T-helper 1 cell treated with Interleukin-12 subunit alpha and Interleukin-12 subunit beta and Interleukin-4 antibody, amounts not matched to agents 30 μg/mL and 1 μg/mL, for 36 hours (primary cell): ENCODE results near the gene TMEM238.
"Not testable (repeated sequence)": the region's sequence is repeated elsewhere in the genome, so short reads cannot be mapped to it uniquely, and the experiment has no call there.

Experiments used
- H3K27ac Mint-ChIP-seq: one replicate; pipeline ENCODE4 v1.8.0; 2021; ENCODE audit warnings: mild to moderate bottlenecking, mixed read lengths
- H3K27me3 Mint-ChIP-seq: one replicate; pipeline ENCODE4 v1.8.0; 2021; ENCODE audit warnings: low read depth, mixed read lengths
- H3K36me3 Mint-ChIP-seq: one replicate; pipeline ENCODE4 v1.8.0; 2021; ENCODE audit warnings: low read depth, mixed read lengths
- H3K4me1 Mint-ChIP-seq: one replicate; pipeline ENCODE4 v1.8.0; 2021; ENCODE audit warnings: low read depth, mixed read lengths
- H3K4me3 Mint-ChIP-seq: one replicate; pipeline ENCODE4 v1.8.0; 2021; ENCODE audit warnings: mild to moderate bottlenecking, moderate library complexity, mixed read lengths
- H3K9me3 Mint-ChIP-seq: one replicate; pipeline ENCODE4 v1.8.0; 2021; ENCODE audit warnings: mixed read lengths

Gene TMEM238

GRCh38 chr19:55384131-55384919 lies at the start of gene TMEM238:
Gene TMEM238, minus strand, starts transcription at chr19:55384292. Its CDS starts 33 bp downstream, at chr19:55384259.
- H3K4me1 Mint-ChIP-seq, result peaks cover 39% of the 10 kb centered on the region
- H3K36me3 Mint-ChIP-seq, result peaks cover 42% of the 10 kb centered on the region
- H3K9me3 Mint-ChIP-seq, result no peaks in the 10 kb centered on the region
- H3K4me3 Mint-ChIP-seq, result peak within 1 kb of the TSS; percentile 98
- H3K27me3 Mint-ChIP-seq, result no peaks in the 10 kb centered on the region
- H3K27ac Mint-ChIP-seq, result peak within 1 kb of the TSS; percentile 98

GRCh38 chr19:55433292-55433691 lies 49.2 kb upstream of the TMEM238 start:
- H3K36me3 Mint-ChIP-seq, result no peaks in the 10 kb centered on the region
- H3K4me3 Mint-ChIP-seq, result no peak overlapping the region
- H3K27me3 Mint-ChIP-seq, result peaks cover 32% of the 10 kb centered on the region
- no peak overlapping the region for H3K27ac Mint-ChIP-seq
- peaks cover 1% of the 10 kb centered on the region for H3K4me1 Mint-ChIP-seq
- peaks cover 7% of the 10 kb centered on the region for H3K9me3 Mint-ChIP-seq

GRCh38 chr19:55432241-55432959 lies 48.3 kb upstream of the TMEM238 start:
- Mint-ChIP-seq H3K9me3 (peaks cover 7% of the 10 kb centered on the region), H3K4me1 (peaks cover 1% of the 10 kb centered on the region), H3K27me3 (peaks cover 30% of the 10 kb centered on the region), H3K27ac (peak overlapping the region; percentile 9), H3K36me3 (no peaks in the 10 kb centered on the region), H3K4me3 (no peak overlapping the region)

DNA sequence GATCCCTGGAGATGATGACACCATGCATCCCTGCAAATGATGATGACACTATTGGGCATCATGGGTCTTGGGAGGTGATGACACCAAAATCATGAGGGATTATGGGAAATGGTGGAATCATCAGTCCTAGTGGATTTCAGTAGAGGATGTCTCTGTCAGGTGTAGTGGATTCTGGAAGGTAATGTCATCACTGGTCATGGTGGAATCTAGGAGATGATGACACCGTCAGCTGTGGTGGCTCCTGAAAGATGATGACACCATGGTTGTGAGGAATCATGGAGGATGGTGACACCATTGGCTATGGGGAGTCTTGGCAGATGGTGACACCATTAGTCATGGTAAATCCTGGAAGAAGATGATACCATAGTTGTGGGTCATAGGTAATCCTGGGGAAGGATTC lies 47.1 kb upstream of the TMEM238 start:
- H3K36me3 Mint-ChIP-seq, result no peaks in the 10 kb centered on the region
- H3K27ac Mint-ChIP-seq, result no peak overlapping the region
- H3K27me3 Mint-ChIP-seq, result peaks cover 20% of the 10 kb centered on the region
- no peak overlapping the region for H3K4me3 Mint-ChIP-seq
- no peaks in the 10 kb centered on the region for H3K4me1 Mint-ChIP-seq
- H3K9me3 Mint-ChIP-seq, result peaks cover 7% of the 10 kb centered on the region

DNA sequence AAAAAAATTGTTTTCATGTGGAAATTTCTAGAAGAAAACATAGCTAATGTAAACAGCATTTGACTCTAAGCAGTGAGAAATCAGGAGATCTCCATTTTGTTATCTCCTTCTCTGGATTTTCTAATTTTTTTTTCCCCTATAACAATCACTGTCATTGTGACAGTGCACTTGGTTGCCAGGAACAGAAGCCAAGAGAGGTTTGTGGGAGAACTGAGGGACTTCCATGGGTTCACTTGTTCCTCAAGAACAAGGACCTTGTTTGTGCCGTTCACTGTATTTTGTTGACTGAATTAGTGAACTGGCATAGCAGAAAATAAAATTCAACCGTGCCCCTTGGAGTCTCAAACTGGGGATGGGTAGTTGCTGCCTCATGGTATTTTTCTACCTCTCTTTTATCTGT lies 42.0 kb upstream of the TMEM238 start:
- Mint-ChIP-seq H3K9me3 (peaks cover 3% of the 10 kb centered on the region), H3K36me3 (no peaks in the 10 kb centered on the region), H3K27ac (no peak overlapping the region), H3K4me1 (peaks cover 6% of the 10 kb centered on the region), H3K4me3 (no peak overlapping the region), H3K27me3 (peaks cover 22% of the 10 kb centered on the region)

- Mint-ChIP-seq H3K36me3 (no peaks in the 10 kb centered on the region), H3K4me1 (peaks cover 8% of the 10 kb centered on the region), H3K27me3 (peaks cover 23% of the 10 kb centered on the region), H3K27ac (no peak overlapping the region), H3K9me3 (no peaks in the 10 kb centered on the region), H3K4me3 (no peak overlapping the region)
These were observed 40.4 kb upstream of the TMEM238 start for GRCh38 chr19:55424518-55424917.

DNA sequence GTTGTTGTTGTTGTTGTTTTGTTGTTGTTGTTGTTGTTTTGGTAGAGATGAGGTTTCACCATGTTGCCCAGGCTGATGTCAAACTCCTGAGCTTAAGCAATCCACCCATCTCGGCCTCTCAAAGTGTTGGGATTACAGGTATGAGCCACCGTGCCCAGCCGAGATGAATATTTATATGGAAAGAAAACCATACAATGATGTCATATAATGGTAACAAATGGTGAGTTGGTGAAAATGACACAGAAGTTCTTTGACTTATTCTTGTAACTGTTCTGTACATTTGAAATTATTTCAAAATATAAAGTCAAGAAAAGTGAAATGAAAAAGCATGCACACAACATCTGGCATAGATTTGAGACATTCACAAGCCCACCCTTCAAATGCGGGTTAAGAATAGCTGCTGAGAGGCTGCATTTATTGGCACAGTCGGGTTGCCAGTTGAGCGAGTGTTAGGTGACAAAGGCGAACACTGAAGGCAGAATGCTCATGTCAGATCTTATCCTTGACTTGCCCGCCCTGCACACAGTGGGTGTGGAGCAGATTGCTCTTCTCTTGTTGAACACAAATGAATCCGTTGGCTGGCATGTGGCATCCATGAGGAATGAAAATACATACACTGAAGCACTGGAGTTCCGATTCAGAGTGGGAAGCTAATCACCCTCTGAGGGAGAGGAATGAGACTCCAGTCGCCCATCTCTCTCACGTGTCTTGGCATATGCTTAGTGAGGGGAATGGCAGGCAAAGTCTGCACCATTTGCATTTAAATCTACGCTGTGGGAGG lies 39.3 kb upstream of the TMEM238 start:
- Mint-ChIP-seq H3K4me1 (peaks cover 8% of the 10 kb centered on the region), H3K27me3 (peaks cover 25% of the 10 kb centered on the region), H3K36me3 (no peaks in the 10 kb centered on the region), H3K4me3 (no peak overlapping the region), H3K27ac (no peak overlapping the region), H3K9me3 (no peaks in the 10 kb centered on the region)

DNA sequence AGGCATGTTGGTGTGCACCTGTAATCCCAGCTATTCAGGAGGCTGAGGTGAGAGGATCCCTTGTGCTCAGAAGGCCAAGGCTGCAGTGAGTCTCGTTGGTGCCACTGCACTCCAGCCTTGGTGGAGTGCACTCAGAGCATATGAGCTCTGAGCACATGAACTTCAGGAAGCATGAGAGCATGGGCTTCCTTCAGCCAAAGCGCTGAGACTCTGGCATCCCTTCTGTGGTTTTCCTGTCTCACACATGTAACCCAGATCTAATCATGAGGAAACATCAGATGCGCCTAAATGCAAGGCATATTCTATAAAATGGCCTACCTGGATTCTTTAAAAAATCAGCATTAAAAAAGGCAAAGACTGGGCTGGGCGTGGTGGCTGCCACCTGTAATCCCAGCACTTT lies 37.2 kb upstream of the TMEM238 start:
- H3K27ac Mint-ChIP-seq, H3K36me3 Mint-ChIP-seq, H3K9me3 Mint-ChIP-seq: not testable (repeated sequence)
- Mint-ChIP-seq H3K27me3 (peaks cover 30% of the 10 kb centered on the region), H3K4me1 (peaks cover 12% of the 10 kb centered on the region), H3K4me3 (peak overlapping the region; percentile 9)

DNA sequence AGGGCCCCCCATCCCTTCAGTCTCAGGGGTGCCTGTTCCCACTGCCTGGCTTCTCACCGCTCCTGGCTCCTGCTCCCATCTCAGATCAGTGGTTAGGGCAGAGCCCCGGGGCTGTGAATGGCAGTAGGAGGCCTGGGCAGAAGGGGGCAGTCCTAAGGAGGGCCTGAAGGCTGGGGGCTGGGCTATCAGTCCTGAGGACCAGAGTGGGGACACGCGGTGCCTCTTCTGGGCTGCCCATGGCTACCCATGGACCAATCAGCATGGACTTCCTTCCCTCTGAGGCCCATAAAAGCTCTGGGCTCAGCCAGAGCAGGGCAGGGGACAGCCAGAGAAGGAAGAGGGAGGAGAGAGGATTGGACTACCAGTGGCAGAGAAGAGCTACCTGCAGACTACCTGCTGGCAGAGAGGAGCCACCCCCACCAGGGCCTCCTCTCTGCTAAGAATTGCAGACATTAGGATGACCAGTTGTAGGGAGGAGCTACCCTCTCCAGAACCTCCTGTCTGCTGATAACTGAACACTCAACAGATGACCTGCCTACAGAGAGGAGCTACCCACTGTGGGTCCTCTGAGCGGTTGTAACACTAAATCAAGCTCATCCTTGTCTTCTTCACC lies 35.6 kb upstream of the TMEM238 start:
- Mint-ChIP-seq H3K4me1 (peaks cover 12% of the 10 kb centered on the region), H3K27ac (no peak overlapping the region), H3K9me3 (no peaks in the 10 kb centered on the region), H3K4me3 (no peak overlapping the region), H3K36me3 (no peaks in the 10 kb centered on the region), H3K27me3 (peaks cover 24% of the 10 kb centered on the region)

- no peaks in the 10 kb centered on the region for H3K9me3 Mint-ChIP-seq
- peaks cover 23% of the 10 kb centered on the region for H3K27me3 Mint-ChIP-seq
- no peak overlapping the region for H3K4me3 Mint-ChIP-seq
- H3K27ac Mint-ChIP-seq, result no peak overlapping the region
- no peaks in the 10 kb centered on the region for H3K36me3 Mint-ChIP-seq
- H3K4me1 Mint-ChIP-seq, result peaks cover 12% of the 10 kb centered on the region
These were observed 35.0 kb upstream of the TMEM238 start for GRCh38 chr19:55419103-55419502.

GRCh38 chr19:55418185-55418584 lies 34.1 kb upstream of the TMEM238 start:
- Mint-ChIP-seq H3K27ac (no peak overlapping the region), H3K9me3 (no peaks in the 10 kb centered on the region), H3K36me3 (no peaks in the 10 kb centered on the region), H3K4me1 (peaks cover 12% of the 10 kb centered on the region), H3K4me3 (no peak overlapping the region), H3K27me3 (peaks cover 23% of the 10 kb centered on the region)

- no peak overlapping the region for H3K4me3 Mint-ChIP-seq
- H3K27ac Mint-ChIP-seq, result peak overlapping the region; percentile 35
- H3K9me3 Mint-ChIP-seq, result peaks cover 12% of the 10 kb centered on the region
- H3K36me3 Mint-ChIP-seq, result peaks cover 20% of the 10 kb centered on the region
- H3K4me1 Mint-ChIP-seq, result peaks cover 22% of the 10 kb centered on the region
- peaks cover 9% of the 10 kb centered on the region for H3K27me3 Mint-ChIP-seq
These were observed 26.1 kb upstream of the TMEM238 start for GRCh38 chr19:55410168-55410567.

GRCh38 chr19:55409179-55409578 lies 25.1 kb upstream of the TMEM238 start:
- Mint-ChIP-seq H3K36me3 (peaks cover 20% of the 10 kb centered on the region), H3K27ac (peak overlapping the region; percentile 73), H3K9me3 (peaks cover 12% of the 10 kb centered on the region), H3K4me1 (peaks cover 22% of the 10 kb centered on the region)
- not testable (repeated sequence) for H3K27me3 Mint-ChIP-seq, H3K4me3 Mint-ChIP-seq

- Mint-ChIP-seq H3K4me3 (peak overlapping the region; percentile 90), H3K4me1 (peaks cover 26% of the 10 kb centered on the region), H3K27me3 (peaks cover 6% of the 10 kb centered on the region), H3K9me3 (peaks cover 12% of the 10 kb centered on the region), H3K27ac (peak overlapping the region; percentile 97), H3K36me3 (peaks cover 25% of the 10 kb centered on the region)
These were observed 24.4 kb upstream of the TMEM238 start for GRCh38 chr19:55408533-55408872.
